HG02973 (cell line): Measurements from ENCODE around the gene PRSS37.

ENCODE experiments used
- ATAC-seq: cut with Tn5 transposase; IDR thresholded peaks from one replicate; pipeline ENCODE4 v1.9.1; 2021; ENCODE audit warnings: moderate library complexity; ENCODE audit not compliant: unreplicated experiment

Gene PRSS37

DNA sequence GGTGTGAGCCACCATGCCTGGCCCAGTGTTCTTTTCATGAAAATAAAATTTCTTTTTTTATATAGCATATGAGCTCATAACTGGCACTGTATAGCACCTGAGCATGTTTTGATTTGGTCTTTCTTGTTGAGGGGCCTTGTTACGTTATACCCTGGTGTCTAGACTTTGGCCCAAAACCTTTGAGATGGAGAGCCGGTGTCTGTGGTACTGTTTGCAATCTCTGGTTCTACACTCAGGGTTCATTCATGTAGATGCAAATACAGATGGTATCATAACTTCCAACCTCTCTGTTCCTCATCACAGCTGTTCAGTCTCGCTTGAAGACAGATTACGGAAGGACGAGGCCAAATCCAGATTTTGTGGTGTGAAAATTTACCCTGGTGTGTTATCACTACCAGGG is 51.4 kb downstream of the PRSS37 start, which contains the start of gene TAS2R5:
TAS2R5 (plus strand) TSS at position 301 of the 400 bp plus-strand sequence. CDS start 145 bp downstream, outside the sequence.
- ATAC-seq: no peak

DNA sequence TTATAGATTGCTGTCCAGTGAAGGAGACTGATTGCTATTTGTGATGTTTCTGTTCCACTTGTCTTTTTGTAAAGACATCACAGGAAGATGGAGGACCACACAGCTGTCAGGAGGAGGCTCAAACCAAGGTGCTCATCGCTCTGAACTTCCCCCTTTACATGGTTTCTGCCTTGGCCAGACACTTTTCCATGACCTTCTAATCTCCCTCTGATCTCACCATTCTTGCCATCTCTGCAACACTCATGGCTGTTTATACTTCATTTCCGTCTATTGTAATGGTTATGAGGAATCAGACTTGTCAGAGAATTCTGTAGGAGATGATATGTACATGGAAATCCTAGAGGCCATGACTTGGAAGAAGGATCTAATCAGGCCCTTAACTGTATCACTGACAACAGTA is 53.0 kb downstream of the PRSS37 start:
- ATAC-seq: no peak
